Testis (tissue), 3 donors: ENCODE results near the gene LRRC3B. TPM values are rescaled to one million over a fixed set of nuclear protein-coding genes. Genes with fewer than 3 reads are reported as not detected.

Experiments used
- DNase-seq: peaks from one replicate; pipeline ENCODE4 v3.0.0-alpha.2; 2019
- H3K27ac ChIP-seq, 2 donors: fragments of 200-600 bp; sonication (generic); one replicate each; pipeline ENCODE4 v1.5.1; 2019
- H3K27me3 ChIP-seq: fragments of 200-600 bp; sonication (generic); one replicate; pipeline ENCODE4 v1.5.1; 2019
- H3K36me3 ChIP-seq: fragments of 200-600 bp; sonication (generic); one replicate; pipeline ENCODE4 v1.5.1; 2017; ENCODE audit warnings: low read depth; ENCODE audit errors: missing control alignments
- H3K4me1 ChIP-seq: fragments of 200-600 bp; sonication (generic); one replicate; pipeline ENCODE4 v1.5.1; 2019
- H3K4me3 ChIP-seq, 2 donors: fragments of 200-600 bp; sonication (generic); one replicate each; pipeline ENCODE4 v1.5.1; 2017 to 2019
- H3K9me3 ChIP-seq: fragments of 200-600 bp; sonication (generic); one replicate; pipeline ENCODE4 v1.5.1; 2017
- CTCF ChIP-seq, 3 experiments: fragments of 450-650 bp in 2 of 3; fragments of 200-600 bp in 1 of 3; sonication (generic) in 1 of 3; IDR thresholded peaks; one replicate each; pipeline ENCODE4 v1.5.1; 2016 to 2019; ENCODE audit warnings: antibody characterized with exemption in 3 of 3, mild to moderate bottlenecking in 2 of 3, moderate library complexity in 1 of 3
- POLR2A ChIP-seq: fragments of 450-650 bp; IDR thresholded peaks from one replicate; pipeline ENCODE4 v1.6.1; 2017; ENCODE audit warnings: antibody characterized with exemption, mild to moderate bottlenecking, moderate library complexity
- WGBS, 2 donors: methylation state at CpG; one replicate each; pipeline ENCODE4 v1.1.5; 2018; 5-methylcytosine and 5-hydroxymethylcytosine counted together
- intact Hi-C: fragments of 100-400 bp; cut with DNase I; formaldehyde crosslinking; loops from one replicate; pipeline ENCODE4 v1.15.1; 2023; ENCODE audit warnings: low total_unique reads
- polyA plus RNA-seq: library from polyadenylated mRNA; stranded (reverse); fragments of 350-450 nt; fragmentation: Illumina TruSeq; extraction: RNeasy Lipid Tissue Mini Kit (QIAGEN cat#74804); gene quantifications from one replicate; pipeline ENCODE4 v1.2.3, GENCODE V29; 2014; ENCODE audit warnings: low read depth, low replicate concordance; ENCODE audit not compliant: insufficient read depth
- total RNA-seq, 2 donors: library from RNA; depleted of rRNA; stranded (reverse); fragments of >200 nt; gene quantifications; one replicate each; pipeline ENCODE4 v1.2.3, GENCODE V29; 2016

Gene LRRC3B
- total and polyA plus RNA-seq, 3 donors from 2014 or later, result 6.1 to 24.2 (median 6.3) TPM

DNA sequence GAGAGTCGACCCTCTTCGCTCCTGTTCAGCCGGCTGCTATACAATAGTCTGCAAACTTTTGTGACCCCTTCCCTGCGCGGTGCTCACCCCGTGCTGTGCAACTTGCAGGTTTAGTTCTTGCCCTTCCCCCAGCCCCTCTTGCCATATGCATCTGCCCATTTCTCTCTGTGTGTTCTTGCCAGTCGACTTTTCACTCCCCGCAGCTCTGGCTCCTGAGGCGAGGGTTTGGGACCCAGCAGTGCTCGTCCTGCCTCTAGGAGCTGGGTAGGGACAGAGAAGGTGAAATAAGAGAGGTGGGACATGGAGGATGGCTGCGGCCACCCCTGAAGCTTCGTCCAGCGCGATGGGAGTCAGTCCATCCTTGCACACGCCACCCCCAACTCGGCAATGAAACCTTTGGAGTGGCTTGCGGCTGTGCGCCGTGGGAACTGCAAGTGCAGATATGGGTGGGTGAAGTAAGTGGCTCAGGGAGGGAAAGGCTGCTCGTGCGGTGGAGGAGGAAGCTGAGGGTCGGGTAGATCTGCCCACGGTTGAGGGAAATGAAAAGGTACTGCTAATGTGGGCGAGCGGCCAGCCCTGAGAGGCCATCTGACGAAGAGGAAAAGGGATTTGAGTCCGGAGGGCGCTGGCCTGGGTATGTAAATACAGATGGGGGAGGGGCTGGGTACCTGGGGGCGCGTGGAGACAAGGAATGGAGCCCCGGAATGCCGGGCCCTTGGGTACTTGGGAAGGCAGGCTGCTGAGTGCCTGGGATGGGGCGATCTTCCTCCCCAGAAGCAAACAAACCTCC is 1.0 kb downstream of the LRRC3B start:
- peak overlapping the region in 1 of 2 donors; percentile 29 for H3K4me3 ChIP-seq
- no peak for DNase-seq
- H3K27me3 ChIP-seq, result no peaks in the 10 kb centered on the region

DNA sequence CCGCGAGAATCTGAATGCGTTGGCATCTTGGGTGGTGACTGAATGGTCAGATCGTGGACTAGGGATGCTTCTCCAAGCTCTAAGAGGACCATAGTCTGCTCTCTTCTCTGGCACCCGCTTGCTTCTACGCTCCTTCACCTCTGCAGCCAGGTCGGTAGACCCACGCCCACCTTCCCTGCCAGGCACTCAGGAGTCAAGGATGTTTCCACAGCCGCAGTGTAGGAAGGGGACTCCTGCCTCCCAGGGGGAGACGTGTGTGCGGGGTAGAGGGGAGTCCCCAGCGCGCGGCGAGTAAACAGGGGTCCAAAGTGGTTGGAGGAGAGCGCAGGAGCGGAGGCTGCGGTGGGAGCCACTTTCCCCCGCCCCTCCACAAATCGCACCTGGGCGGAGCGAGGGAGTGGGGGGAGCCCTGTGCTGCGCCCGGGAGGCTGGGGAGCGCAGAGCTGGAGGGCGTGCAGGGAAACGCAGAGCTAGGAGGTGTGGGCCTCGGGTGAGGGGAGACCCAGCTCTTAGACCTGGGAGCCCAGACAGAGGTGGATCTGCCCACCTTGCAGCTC is 1.7 kb downstream of the LRRC3B start:
- Histone ChIP-seq H3K9me3 (no peaks in the 10 kb centered on the region), H3K27me3 (no peaks in the 10 kb centered on the region), H3K36me3 (no peaks in the 10 kb centered on the region), H3K27ac (no peak overlapping the region), H3K4me3 (peak overlapping the region in 1 of 2 donors; percentile 17), H3K4me1 (no peaks in the 10 kb centered on the region)
- DNase-seq, result no peak
- intact Hi-C loops, result no loop called here
- no peak for TF ChIP-seq POLR2A
- TF ChIP-seq CTCF (IDR thresholded peaks at IDR 0.05), result no peak
- WGBS, 2 donors, result 36 to 50% methylated on average over 25 to 28 of the region's 28 CpGs

More for the DNA sequence above, 1.0 kb downstream of the LRRC3B start:
- Histone ChIP-seq H3K9me3 (no peaks in the 10 kb centered on the region), H3K36me3 (no peaks in the 10 kb centered on the region), H3K4me1 (no peaks in the 10 kb centered on the region), H3K27ac (no peak overlapping the region)
- WGBS, 2 donors, result 12 to 14% methylated on average over 33 of the region's 33 CpGs
- intact Hi-C loops, result no loop called here
- TF ChIP-seq CTCF (IDR thresholded peaks at IDR 0.05) (no peak), POLR2A (no peak)

- no peaks in the 10 kb centered on the region for H3K36me3 ChIP-seq
- TF ChIP-seq CTCF (IDR thresholded peaks at IDR 0.05), result no peak
- no peak for TF ChIP-seq POLR2A
- no peak overlapping the region for H3K4me3 ChIP-seq
- H3K4me1 ChIP-seq, result no peaks in the 10 kb centered on the region
- DNase-seq, result no peak
- intact Hi-C loops, result no loop called here
- no peaks in the 10 kb centered on the region for H3K9me3 ChIP-seq
- no peak overlapping the region for H3K27ac ChIP-seq
- no peaks in the 10 kb centered on the region for H3K27me3 ChIP-seq
- 53 to 85% methylated on average over 2 to 13 of the region's 13 CpGs for WGBS, 2 donors
Observed at GRCh38 chr3:26625187-26625586, 2.6 kb downstream of the LRRC3B start.

- 72 to 77% methylated on average over 4 of the region's 4 CpGs for WGBS, 2 donors
- intact Hi-C loops, result no loop called here
- H3K36me3 ChIP-seq, result no peaks in the 10 kb centered on the region
- no peaks in the 10 kb centered on the region for H3K4me1 ChIP-seq
- H3K9me3 ChIP-seq, result no peaks in the 10 kb centered on the region
- no peaks in the 10 kb centered on the region for H3K27me3 ChIP-seq
- H3K27ac ChIP-seq, result no peak overlapping the region
- no peak for TF ChIP-seq POLR2A
- TF ChIP-seq CTCF (IDR thresholded peaks at IDR 0.05), result no peak
- no peak overlapping the region for H3K4me3 ChIP-seq
- no peak for DNase-seq
Observed at GRCh38 chr3:26627080-26627479, 4.5 kb downstream of the LRRC3B start.
